SH-SY5Y (cell line): Measurements from ENCODE around the gene CATSPER3.

ENCODE experiments used
- GATA2 ChIP-seq: IDR thresholded peaks from 2 replicates; pipeline ENCODE4 v1.6.1; 2011; ENCODE audit warnings: mild to moderate bottlenecking, low read depth, low read length
- GATA3 ChIP-seq: IDR thresholded peaks from 2 replicates; pipeline ENCODE4 v1.6.1; 2011; ENCODE audit warnings: low read depth, mild to moderate bottlenecking, low read length, moderate library complexity

DNA sequence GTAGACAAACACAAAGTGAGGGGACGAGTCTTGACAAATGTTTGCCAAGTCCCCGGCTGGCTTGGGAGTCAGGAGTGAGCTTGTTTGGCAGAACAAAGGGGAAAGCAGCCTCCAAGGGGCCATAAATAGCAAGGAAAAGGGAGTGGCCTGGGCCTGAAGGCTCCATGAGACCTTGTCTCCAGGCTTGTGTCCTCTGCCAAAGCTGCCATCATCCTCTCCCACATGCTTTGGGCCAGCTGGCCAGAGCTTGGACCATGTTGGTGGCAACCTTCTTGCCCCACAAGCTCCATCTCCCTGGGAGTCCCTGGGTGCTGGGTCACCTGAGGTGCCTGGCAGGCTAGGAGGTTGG, 79.6 kb downstream of the CATSPER3 start:
- no peak for TF ChIP-seq GATA2
- TF ChIP-seq GATA3 = no peak
